Keratinocyte (primary cell): ENCODE measurements around the gene H1-8.

ENCODE experiments used
- EZH2 ChIP-seq: IDR thresholded peaks from one replicate; pipeline ENCODE4 v1.6.1; 2012; ENCODE audit warnings: inconsistent platforms, mild to moderate bottlenecking, low read length, moderate library complexity
- TF ChIP-seq, protein P1 (sequence below), 3 experiments: IDR thresholded peaks in 1 of 3; conservative IDR thresholded peaks in 1 of 3; optimal IDR thresholded peaks in 1 of 3; 2 replicates in 2 of 3; 3 replicates in 1 of 3; pipeline versions ENCODE3 to v1.5.1; 2011; ENCODE audit warnings: low read length in 3 of 3, mild to moderate bottlenecking in 3 of 3, moderate library complexity in 2 of 3, control low read depth in 1 of 3, inconsistent platforms in 1 of 3; ENCODE audit not compliant: insufficient read depth in 2 of 3; ENCODE audit errors: extremely low read depth in 1 of 3

DNA sequence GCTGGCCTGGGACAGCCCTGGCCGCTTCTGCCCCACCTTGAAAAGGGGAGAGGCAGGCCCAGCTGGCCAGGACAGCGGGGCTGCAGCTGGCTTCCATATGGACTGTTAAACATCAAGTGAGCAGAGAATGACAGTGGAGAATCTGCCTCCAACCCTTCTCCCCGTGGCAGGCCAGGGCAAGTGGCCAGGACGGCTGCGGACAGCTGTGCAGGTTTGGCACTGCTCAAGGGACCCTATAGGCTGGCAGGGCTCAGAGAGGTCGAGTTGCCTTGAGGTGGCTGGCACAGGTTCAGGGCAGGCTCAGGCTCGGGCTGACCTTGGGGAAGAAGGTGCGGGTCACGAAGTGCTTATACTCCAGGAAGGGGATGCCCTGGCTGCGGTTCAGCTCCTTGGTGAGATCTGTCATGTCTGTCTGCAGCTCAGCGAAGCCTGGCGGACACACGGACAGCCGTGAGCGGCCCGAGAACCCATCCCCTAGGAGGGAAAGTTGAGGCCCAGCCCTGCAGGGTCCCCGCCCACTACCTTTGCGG lies 24.3 kb downstream of the H1-8 start:
- TF ChIP-seq, protein P1, sequence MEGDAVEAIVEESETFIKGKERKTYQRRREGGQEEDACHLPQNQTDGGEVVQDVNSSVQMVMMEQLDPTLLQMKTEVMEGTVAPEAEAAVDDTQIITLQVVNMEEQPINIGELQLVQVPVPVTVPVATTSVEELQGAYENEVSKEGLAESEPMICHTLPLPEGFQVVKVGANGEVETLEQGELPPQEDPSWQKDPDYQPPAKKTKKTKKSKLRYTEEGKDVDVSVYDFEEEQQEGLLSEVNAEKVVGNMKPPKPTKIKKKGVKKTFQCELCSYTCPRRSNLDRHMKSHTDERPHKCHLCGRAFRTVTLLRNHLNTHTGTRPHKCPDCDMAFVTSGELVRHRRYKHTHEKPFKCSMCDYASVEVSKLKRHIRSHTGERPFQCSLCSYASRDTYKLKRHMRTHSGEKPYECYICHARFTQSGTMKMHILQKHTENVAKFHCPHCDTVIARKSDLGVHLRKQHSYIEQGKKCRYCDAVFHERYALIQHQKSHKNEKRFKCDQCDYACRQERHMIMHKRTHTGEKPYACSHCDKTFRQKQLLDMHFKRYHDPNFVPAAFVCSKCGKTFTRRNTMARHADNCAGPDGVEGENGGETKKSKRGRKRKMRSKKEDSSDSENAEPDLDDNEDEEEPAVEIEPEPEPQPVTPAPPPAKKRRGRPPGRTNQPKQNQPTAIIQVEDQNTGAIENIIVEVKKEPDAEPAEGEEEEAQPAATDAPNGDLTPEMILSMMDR (optimal IDR thresholded peaks at IDR 0.05 in 1 of 3, IDR thresholded peaks at IDR 0.05 in 1 of 3, conservative IDR thresholded peaks at IDR 0.05 in 1 of 3; ENCODE audit: extremely low read depth in 1 of 3, insufficient read depth in 2 of 3, low read length in 3 of 3) = no peak
- TF ChIP-seq EZH2 = no peak
